NCI-H345 (cell line): ENCODE measurements around the gene HIVEP3.

ENCODE experiments used
- DNase-seq: peaks from one replicate; lab custom pipeline; 2025; lab: John Stamatoyannopoulos, UW

HIVEP3 gene

DNA sequence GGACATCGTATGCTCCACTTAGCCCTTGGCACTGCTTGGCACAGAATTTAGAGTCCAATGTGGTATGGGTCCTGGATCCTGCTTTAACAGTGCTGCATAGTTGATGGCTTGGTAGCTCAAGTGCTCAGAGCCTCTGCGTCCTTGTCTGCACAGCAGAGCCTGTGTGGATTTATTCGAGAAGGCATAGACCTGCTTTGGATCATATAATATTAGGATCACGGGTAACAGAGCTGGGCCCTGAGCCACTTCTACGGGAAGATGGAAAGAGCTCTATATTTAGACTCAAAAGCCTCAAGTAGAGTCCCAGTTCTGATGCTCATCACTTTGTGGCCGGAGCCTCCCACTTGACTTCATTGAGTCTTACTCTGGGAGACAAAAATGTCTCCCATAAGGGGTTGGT, 269.9 kb downstream of the HIVEP3 start:
- DNase-seq = no peak

GRCh38 chr1:41648230-41648629, 270.5 kb downstream of the HIVEP3 start:
- DNase-seq = no peak

- DNase-seq = no peak
Observed at GRCh38 chr1:41647221-41648135, 271.2 kb downstream of the HIVEP3 start.

GRCh38 chr1:41646186-41646585, 272.5 kb downstream of the HIVEP3 start:
- DNase-seq = no peak

DNA sequence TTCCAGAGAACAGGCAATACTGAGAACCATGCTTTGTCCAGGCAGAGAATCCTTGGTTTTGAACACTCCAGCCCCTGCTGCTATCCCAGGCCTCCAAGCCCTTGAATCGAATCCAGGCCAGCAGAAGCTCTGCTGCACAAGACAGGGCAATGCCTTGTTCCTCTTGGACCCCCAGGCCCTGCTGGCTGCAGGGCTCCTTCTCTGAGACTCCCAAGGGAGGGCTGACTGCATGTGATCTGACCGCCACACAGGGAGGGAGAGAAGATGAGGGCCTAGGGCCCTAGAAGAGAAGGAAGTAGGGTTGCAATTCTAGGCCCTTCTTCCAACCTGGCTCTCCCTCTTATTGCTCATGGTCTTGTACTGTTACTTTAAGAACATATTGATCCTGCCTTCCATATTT, 273.7 kb downstream of the HIVEP3 start:
- DNase-seq = no peak

DNA sequence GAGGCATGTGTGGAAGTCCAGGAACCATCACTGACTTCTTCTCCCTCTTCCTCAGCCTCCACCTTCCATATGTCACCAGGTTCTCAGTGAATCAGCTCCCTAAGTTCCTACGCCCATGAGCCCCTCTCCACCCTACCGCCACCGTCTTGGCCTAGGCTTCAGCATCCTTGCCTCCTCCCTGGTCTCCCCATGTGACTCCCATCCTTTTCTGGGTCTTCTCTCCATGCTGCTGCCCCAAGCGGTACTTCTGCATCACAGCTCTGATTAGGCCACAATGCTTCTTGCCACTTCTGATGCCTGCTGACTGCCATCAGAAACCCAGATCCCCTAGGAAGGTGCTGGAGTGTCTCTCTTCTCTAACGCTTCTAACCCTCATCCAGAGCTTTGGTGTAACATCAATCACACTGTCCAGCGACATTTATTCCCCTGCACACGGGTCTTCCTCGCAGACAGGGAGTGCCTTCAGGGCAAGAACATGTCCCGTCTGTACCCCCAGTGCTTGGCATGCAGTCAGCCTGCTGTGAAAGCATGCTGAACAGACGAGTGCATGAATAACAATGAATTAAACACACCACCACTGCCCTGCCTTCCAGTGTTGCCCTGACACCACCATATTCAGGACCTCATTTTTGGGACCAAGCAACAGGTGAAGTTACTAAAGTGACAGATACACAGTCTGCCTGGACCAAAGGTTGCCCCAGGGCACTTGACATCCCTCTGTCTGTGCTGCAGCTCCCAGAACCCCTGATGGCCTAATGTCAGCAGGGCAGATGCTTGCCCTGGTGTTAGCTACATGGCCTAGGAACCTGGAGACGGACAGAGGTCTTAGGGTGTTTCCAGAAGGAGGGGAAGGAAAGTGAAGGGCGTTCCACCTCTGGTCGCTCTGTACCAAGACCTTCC, 275.6 kb downstream of the HIVEP3 start:
- DNase-seq = no peak

GRCh38 chr1:41641941-41642527, 276.7 kb downstream of the HIVEP3 start:
- no peak for DNase-seq

DNA sequence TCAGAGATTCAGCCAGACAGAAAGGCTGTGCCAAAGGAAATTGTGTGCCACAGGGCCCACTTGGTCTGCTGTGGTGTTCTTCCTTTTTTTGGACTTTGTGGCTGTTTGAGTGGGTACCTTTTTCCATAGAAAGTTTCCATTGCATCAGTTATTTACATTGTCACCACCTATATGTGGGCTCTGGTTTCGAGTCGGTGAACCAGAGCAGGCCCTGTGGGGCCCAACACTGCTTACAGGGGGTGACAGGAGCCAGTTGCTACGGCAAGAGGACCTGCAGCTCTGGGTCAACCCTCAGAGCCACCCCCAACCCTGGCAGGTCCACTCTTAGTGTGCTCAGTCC, 277.3 kb downstream of the HIVEP3 start:
- no peak for DNase-seq

DNA sequence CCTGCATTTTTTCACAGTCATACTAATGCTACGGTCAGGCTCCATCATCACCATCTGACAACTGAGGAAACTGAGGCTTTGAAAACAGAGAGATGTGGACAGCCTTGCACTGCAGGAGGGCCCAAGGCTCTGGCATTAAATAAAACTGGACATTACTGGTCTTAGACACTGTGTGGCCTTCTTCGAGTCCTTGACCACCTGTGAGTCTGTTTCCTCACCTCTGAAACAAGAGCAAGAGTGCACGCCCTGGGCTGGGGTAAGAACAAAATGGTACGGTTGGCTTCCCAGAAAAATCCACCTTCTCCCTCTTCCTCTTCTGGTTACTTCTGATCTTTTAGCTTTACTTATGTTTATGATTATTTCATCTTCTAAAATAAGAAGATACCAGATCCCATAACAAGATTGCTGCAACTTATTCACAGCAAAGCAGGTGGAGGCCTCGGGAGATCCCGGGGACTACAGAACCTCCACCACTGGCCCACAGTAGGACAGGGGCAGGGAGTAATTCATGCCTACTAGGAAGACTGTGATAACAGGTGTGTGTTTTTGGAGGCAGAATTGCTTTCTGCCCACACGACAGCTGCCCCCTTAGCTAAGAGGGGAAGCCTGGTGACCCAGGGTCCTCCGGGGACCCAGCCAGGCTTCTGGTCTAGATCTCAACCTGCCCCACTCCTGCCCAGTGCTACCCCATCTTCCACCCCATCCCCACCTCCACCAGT, 277.8 kb downstream of the HIVEP3 start:
- DNase-seq = no peak

- no peak for DNase-seq
Observed at GRCh38 chr1:41640141-41640751, 278.5 kb downstream of the HIVEP3 start.

DNA sequence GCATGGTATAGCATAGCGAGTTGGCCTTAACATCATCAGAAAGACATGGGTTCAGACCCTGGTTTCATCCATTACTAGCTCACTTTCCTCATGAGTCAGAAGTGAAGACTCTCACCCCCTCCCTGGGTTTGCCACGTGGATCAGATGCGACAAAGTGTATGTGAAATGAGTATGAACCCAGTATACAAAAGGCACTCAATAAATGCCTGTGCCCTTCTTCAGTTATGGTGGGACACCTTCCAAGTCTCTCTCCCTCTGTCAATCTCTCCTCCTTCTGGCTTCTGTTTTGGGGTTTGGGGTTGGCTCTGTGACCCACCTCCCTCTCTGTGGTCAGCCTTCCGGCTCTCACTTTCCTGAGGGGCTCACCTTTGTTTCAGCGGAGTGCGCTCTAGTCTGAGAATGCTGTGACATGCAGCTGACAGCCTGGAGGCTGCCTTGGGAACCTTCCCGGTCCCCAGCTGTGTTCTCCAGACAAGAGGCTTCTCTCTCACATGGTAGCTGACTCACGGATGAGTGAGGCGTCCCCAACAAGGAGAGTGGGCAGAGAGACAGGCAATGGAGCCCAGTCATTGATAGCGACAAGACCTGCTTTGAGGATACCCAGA, 279.3 kb downstream of the HIVEP3 start:
- DNase-seq = no peak

DNA sequence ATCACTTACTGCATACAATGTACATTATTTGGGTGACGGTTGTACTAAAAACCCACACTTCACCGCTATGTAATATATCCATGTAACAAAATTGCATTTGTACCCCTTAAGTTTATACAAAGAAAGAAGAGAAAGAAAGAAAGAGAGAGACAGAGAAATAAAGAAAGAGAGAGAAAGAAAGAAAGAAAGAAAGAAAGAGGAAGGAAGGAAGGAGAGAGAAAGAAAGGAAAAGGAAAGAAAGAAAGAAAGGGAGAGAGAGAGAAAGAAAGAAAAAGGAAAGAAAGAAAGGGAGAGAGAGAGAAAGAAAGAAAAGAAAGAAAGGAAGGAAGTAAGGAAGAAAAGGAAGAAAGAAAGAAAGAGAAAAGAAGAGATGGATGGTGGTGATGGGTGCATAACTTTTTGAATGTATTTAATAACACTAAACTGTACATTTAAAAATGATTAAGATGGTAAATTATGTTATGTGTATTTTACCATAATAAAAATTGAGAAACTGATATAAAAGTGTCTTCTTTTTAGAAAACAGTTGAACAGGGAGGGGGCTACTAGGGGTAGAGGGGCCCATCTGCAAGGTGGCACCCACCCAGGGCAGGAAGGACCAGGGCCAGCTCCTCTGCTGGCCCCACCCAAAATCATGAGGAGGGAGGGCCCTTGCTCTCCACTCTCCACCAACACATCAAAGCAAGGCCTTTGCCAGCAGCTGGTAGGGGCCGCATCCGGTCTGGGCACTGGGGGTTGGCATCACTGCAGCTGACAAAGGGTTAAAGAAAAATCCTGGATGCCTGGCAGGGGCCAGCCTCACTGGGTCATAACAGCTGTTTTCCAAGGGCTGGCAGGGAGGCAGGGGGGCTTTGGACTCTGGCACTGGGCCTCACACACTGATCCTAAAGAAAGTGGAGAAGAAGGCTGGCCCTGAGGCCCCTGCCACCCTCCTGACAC, 280.4 kb downstream of the HIVEP3 start:
- DNase-seq = no peak

DNA sequence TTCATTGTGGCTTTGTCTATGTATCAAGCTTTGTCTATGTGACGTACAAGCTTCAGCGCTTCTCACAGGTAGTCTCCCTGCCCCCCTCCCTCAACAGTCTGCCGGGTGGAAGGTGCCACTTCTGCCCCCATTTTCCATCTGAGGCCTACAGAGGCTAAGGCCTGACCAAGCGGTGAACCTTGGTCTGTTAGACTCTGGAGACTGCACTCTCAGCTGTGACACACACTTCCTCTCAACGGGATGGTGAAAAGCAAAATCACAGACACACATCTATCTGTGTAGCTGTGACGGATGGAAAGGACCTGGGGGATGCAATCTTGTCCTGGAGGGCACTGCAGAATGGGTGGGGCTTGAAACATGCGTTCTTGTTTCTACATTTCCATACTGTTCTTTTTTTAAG, 281.4 kb downstream of the HIVEP3 start:
- DNase-seq = no peak

DNA sequence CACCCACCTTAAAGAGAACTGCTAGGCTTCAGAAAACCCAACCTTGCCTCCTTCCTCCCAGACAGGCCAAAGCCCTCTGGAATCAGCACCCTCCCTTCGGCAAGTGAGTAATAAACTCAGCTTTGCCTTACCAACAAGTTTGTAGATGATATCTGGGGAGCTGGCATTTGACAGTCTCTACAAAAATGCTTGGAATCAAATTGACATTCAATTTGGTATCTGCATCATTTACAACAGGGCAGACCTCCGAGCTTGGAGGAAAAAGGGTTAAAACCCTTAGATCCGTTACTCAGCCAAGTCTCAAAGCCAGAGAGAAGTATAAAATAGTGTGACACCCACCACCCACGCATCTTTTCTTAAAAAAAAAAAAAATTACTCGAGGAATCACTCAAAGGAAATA, 285.0 kb downstream of the HIVEP3 start:
- no peak for DNase-seq

- DNase-seq = no peak
Observed at GRCh38 chr1:41632781-41633575, 285.7 kb downstream of the HIVEP3 start.

GRCh38 chr1:41631971-41632370, 286.8 kb downstream of the HIVEP3 start:
- no peak for DNase-seq

DNA sequence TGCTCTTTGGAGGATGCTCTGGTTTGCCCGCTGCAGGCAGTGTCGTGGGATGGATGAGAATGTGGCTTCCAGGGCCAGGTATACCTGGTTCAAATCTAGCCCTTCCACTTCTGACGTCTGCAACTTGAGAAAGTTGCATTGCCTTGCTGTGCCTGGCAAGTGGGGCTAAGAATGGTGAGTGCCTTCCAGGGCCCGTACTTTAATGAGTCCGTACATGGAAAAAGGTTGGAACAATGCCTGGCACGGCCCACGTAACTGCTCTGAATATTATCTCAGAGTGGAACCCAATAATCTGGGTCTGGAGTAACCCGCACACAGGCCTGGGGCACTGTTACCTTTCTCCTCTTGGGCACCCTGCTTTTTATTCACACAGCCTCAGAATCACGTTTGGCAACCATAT, 287.6 kb downstream of the HIVEP3 start:
- DNase-seq = no peak

DNA sequence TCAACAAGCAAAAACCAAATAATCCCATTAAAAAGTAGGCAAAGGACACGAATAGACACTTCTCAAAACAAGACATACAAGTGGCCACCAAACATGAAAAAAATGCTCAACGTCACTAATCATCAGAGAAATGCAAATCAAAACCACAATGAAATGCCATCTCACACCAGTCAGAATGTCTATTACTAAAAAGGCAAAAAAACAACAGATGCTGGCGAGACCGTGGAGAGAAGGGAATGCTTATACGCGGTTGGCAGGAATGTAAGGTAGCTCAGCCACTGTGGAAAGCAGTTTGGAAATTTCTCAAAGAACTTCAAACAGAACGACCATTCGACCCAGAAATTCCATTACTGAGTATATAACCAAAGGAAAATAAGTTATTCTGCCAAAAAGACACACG, 289.2 kb downstream of the HIVEP3 start:
- DNase-seq = no peak

- DNase-seq = no peak
Observed at GRCh38 chr1:41629141-41629540, 289.6 kb downstream of the HIVEP3 start.
